SK-N-SH treated with all-trans-retinoic acid at 6 μM for 48 hours (cell line): ENCODE data around the gene FNTB.

Experiments
- ATAC-seq: fragments of 200-7000 bp; cut with Tn5 transposase; 3 replicates; pipeline ENCODE4 v1.9.1; 2020; ENCODE audit warnings: mild to moderate bottlenecking, moderate library complexity
- ARNTL ChIP-seq: fragments of 450-650 bp; formaldehyde crosslinking; IDR thresholded peaks from 2 replicates; pipeline ENCODE4 v1.5.0; 2020; ENCODE audit warnings: low read depth, mild to moderate bottlenecking, moderate library complexity, borderline replicate concordance
- BACH2 ChIP-seq: fragments of 250-450 bp; sonication (Bioruptor Pico); IDR thresholded peaks from 2 replicates; pipeline ENCODE4 v1.9.0; 2021; ENCODE audit warnings: mild to moderate bottlenecking, borderline replicate concordance
- CSDC2 ChIP-seq: fragments of 250-450 bp; sonication (Bioruptor Pico); IDR thresholded peaks from 2 replicates; pipeline ENCODE4 v1.5.0; 2020; ENCODE audit warnings: mild to moderate bottlenecking, moderate library complexity
- GLIS3 ChIP-seq: fragments of 250-450 bp; sonication (Bioruptor Pico); IDR thresholded peaks from 2 replicates; pipeline ENCODE4 v1.5.0; 2020; ENCODE audit warnings: mild to moderate bottlenecking, moderate library complexity
- ISL1 ChIP-seq: fragments of 250-450 bp; sonication (Bioruptor Pico); IDR thresholded peaks from 2 replicates; pipeline ENCODE4 v2.1.2; 2022; ENCODE audit warnings: mild to moderate bottlenecking, moderate library complexity
- OSR1 ChIP-seq: fragments of 250-450 bp; sonication (Bioruptor Pico); IDR thresholded peaks from 2 replicates; pipeline ENCODE4 v1.8.0; 2022; ENCODE audit warnings: moderate library complexity, mild to moderate bottlenecking, inconsistent platforms
- PPARA ChIP-seq: fragments of 250-450 bp; sonication (Bioruptor Pico); IDR thresholded peaks from 2 replicates; pipeline ENCODE4 v1.5.0; 2020; ENCODE audit warnings: mild to moderate bottlenecking, borderline replicate concordance
- RARB ChIP-seq: fragments of 250-450 bp; sonication (Bioruptor Pico); IDR thresholded peaks from 2 replicates; pipeline ENCODE4 v1.8.0; 2021; ENCODE audit warnings: mild to moderate bottlenecking, moderate library complexity
- SNAI2 ChIP-seq: fragments of 250-450 bp; sonication (Bioruptor Pico); IDR thresholded peaks from 2 replicates; pipeline ENCODE4 v1.5.0; 2020; ENCODE audit warnings: mild to moderate bottlenecking, moderate library complexity
- TCF4 ChIP-seq: fragments of 250-450 bp; sonication (Bioruptor Pico); IDR thresholded peaks from 2 replicates; pipeline ENCODE4 v1.8.0; 2021; ENCODE audit warnings: mild to moderate bottlenecking, moderate library complexity, borderline replicate concordance
- ZC3H10 ChIP-seq: fragments of 250-450 bp; sonication (Bioruptor Pico); IDR thresholded peaks from 2 replicates; pipeline ENCODE4 v1.5.1; 2021; ENCODE audit warnings: mild to moderate bottlenecking, moderate library complexity
- ZNF565 ChIP-seq: fragments of 450-650 bp; formaldehyde crosslinking; conservative IDR thresholded peaks from 2 replicates; pipeline ENCODE4 v1.5.0; 2020; ENCODE audit warnings: low read depth, mild to moderate bottlenecking, moderate library complexity
- ZNF70 ChIP-seq: fragments of 450-650 bp; formaldehyde crosslinking; IDR thresholded peaks from 2 replicates; pipeline ENCODE4 v1.5.0; 2020; ENCODE audit warnings: mild to moderate bottlenecking, moderate library complexity
- TF ChIP-seq, protein P1 (sequence below): fragments of 250-450 bp; sonication (Bioruptor Pico); IDR thresholded peaks from 2 replicates; pipeline ENCODE4 v1.5.1; 2021; ENCODE audit warnings: mild to moderate bottlenecking, moderate library complexity
- TF ChIP-seq, protein P2 (sequence below): fragments of 250-450 bp; sonication (Bioruptor Pico); IDR thresholded peaks from 2 replicates; pipeline ENCODE4 v1.8.0; 2020; ENCODE audit warnings: mild to moderate bottlenecking, moderate library complexity, borderline replicate concordance
- TF ChIP-seq, protein P3 (sequence below): fragments of 250-450 bp; sonication (Bioruptor Pico); IDR thresholded peaks from 2 replicates; pipeline ENCODE4 v1.5.0; 2020; ENCODE audit warnings: mild to moderate bottlenecking, moderate library complexity
- TF ChIP-seq, protein P4 (sequence below): fragments of 250-450 bp; sonication (Bioruptor Pico); IDR thresholded peaks from 2 replicates; pipeline ENCODE4 v1.5.1; 2020; ENCODE audit warnings: low read depth, mild to moderate bottlenecking, moderate library complexity

FNTB gene

DNA sequence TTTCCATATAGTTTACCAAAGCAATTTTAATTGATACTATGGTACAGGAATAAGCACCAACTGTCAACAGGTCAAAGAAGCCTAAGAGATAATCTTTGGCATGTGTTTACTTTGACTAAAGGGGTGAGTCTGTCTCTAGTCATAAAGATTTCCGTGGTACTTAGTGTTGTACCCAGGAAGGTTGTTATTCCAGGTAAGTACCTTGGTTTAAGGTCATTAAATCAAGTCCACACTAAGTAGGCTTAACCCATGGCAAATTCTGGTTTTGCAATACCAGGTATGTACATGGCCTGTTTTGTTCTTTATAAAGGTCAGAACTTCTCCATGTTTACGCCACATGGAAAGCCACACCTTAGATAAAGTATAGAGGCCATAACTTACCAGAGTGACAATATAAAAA lies 105.7 kb downstream of the FNTB start (continued):
- TF ChIP-seq, protein P1, sequence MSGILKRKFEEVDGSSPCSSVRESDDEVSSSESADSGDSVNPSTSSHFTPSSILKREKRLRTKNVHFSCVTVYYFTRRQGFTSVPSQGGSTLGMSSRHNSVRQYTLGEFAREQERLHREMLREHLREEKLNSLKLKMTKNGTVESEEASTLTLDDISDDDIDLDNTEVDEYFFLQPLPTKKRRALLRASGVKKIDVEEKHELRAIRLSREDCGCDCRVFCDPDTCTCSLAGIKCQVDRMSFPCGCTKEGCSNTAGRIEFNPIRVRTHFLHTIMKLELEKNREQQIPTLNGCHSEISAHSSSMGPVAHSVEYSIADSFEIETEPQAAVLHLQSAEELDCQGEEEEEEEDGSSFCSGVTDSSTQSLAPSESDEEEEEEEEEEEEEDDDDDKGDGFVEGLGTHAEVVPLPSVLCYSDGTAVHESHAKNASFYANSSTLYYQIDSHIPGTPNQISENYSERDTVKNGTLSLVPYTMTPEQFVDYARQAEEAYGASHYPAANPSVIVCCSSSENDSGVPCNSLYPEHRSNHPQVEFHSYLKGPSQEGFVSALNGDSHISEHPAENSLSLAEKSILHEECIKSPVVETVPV, result no peak
- TF ChIP-seq, protein P2, sequence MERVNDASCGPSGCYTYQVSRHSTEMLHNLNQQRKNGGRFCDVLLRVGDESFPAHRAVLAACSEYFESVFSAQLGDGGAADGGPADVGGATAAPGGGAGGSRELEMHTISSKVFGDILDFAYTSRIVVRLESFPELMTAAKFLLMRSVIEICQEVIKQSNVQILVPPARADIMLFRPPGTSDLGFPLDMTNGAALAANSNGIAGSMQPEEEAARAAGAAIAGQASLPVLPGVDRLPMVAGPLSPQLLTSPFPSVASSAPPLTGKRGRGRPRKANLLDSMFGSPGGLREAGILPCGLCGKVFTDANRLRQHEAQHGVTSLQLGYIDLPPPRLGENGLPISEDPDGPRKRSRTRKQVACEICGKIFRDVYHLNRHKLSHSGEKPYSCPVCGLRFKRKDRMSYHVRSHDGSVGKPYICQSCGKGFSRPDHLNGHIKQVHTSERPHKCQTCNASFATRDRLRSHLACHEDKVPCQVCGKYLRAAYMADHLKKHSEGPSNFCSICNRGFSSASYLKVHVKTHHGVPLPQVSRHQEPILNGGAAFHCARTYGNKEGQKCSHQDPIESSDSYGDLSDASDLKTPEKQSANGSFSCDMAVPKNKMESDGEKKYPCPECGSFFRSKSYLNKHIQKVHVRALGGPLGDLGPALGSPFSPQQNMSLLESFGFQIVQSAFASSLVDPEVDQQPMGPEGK (CRISPR knock-in tag), result no peak
- TF ChIP-seq RARB (CRISPR knock-in tag), result no peak
- TF ChIP-seq, protein P3, sequence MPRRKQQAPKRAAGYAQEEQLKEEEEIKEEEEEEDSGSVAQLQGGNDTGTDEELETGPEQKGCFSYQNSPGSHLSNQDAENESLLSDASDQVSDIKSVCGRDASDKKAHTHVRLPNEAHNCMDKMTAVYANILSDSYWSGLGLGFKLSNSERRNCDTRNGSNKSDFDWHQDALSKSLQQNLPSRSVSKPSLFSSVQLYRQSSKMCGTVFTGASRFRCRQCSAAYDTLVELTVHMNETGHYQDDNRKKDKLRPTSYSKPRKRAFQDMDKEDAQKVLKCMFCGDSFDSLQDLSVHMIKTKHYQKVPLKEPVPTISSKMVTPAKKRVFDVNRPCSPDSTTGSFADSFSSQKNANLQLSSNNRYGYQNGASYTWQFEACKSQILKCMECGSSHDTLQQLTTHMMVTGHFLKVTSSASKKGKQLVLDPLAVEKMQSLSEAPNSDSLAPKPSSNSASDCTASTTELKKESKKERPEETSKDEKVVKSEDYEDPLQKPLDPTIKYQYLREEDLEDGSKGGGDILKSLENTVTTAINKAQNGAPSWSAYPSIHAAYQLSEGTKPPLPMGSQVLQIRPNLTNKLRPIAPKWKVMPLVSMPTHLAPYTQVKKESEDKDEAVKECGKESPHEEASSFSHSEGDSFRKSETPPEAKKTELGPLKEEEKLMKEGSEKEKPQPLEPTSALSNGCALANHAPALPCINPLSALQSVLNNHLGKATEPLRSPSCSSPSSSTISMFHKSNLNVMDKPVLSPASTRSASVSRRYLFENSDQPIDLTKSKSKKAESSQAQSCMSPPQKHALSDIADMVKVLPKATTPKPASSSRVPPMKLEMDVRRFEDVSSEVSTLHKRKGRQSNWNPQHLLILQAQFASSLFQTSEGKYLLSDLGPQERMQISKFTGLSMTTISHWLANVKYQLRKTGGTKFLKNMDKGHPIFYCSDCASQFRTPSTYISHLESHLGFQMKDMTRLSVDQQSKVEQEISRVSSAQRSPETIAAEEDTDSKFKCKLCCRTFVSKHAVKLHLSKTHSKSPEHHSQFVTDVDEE, result no peak
- TF ChIP-seq ZC3H10 (CRISPR knock-in tag), result no peak
- TF ChIP-seq SNAI2, result no peak

DNA sequence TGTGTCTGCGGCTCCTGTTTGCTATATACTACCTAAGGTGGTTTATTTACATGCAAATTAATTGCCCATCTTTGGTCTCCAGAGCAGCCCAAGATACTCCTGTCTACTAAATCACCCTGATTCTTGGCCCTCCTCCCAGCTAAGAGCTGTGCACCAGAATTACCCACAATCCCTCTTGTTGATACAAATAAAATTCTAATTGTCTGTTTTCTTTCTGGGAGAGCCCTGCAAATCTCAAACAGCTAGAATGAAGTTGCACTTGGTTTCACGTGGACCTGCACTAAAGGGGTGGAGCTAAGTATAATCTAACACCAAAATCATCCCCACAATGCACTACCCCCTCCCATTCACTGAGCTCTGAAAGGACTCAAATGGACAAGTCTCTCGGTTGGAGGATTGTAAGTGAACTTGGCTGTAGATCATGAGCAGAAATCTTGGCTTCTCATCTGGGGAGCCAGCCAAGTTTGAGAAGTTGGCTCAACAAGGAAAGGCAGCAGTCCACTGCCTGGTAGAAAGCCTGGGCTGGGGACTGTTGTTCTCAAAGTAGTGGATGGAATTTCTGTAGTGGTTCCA lies 109.0 kb downstream of the FNTB start:
- ATAC-seq, result peak; percentile 88

DNA sequence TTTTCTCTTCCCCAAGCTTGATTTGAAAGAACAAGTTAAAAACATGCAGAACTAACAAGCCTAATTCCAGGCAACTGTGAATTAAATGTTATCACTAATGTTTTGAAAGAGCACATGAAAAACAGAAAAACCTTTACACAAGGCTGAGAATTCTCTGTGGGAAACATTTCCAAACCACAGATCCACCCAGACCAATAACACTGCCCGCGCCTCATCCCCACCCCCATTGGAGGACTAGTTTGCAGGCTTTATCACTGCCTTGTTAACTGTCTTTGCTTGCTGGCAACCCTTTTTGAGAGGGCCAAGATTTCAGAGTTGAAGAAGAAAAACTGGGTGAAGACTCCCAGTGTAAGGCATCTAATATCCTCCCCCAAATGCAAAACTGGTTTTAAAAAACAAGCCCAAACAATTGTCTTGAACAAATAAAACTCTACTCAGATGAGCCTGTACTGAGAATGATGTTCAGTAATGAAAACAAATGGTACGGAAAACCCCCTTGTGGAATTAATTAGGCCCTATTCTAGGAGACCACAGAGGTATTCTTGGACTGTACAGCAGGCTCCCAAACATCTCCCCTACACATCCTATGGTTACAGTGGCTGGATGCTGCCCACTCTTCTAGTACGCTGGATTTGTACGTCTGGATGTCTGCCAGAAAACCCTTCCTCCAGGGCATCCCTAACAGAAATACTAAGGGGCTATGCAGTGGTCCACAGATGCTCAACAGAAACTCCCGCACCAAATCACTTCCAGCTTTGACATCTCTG lies 109.8 kb downstream of the FNTB start:
- TF ChIP-seq, protein P3, result no peak
- TF ChIP-seq, protein P4, sequence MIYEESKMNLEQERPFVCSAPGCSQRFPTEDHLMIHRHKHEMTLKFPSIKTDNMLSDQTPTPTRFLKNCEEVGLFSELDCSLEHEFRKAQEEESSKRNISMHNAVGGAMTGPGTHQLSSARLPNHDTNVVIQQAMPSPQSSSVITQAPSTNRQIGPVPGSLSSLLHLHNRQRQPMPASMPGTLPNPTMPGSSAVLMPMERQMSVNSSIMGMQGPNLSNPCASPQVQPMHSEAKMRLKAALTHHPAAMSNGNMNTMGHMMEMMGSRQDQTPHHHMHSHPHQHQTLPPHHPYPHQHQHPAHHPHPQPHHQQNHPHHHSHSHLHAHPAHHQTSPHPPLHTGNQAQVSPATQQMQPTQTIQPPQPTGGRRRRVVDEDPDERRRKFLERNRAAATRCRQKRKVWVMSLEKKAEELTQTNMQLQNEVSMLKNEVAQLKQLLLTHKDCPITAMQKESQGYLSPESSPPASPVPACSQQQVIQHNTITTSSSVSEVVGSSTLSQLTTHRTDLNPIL (CRISPR knock-in tag), result no peak
- TF ChIP-seq ISL1, result no peak
- TF ChIP-seq RARB (CRISPR knock-in tag), result no peak
- TF ChIP-seq CSDC2 (CRISPR knock-in tag), result no peak
- TF ChIP-seq, protein P2 (CRISPR knock-in tag), result no peak
- ATAC-seq, result no peak; the same call in 2 of the 3 replicates

More for the DNA sequence above, 109.0 kb downstream of the FNTB start:
- TF ChIP-seq ISL1, result peak; percentile 40
- TF ChIP-seq, protein P4 (CRISPR knock-in tag), result no peak
- TF ChIP-seq, all 23 proteins: peak for 1

DNA sequence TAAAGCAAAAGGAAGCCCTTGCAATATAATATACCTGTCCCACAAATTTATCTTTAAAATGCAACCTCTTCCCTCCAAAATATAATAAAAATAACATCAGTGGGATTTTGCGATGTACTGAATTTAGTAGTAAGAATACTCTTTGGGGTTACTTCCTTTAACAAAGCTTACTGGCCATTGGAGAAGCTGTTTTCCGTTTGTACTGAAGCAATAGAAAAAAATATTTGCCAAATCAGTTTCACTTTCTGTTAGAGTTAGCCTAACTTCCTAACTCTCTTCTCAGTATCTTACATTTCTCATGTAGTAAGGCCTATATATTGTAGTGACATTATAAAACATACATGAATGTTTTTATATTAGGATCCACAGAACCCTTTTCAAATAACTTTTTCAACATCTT lies 111.9 kb downstream of the FNTB start:
- TF ChIP-seq GLIS3 (CRISPR knock-in tag) (no peak), ZC3H10 (CRISPR knock-in tag) (no peak), ZNF565 (CRISPR knock-in tag) (no peak), TCF4 (no peak), ARNTL (no peak), OSR1 (no peak), BACH2 (no peak), RARB (CRISPR knock-in tag) (no peak), ZNF70 (no peak), SNAI2 (no peak), CSDC2 (CRISPR knock-in tag) (no peak), PPARA (CRISPR knock-in tag) (no peak)
- TF ChIP-seq, protein P4 (CRISPR knock-in tag), result no peak
- ATAC-seq, result no peak
